Right lobe of liver (tissue), 4 donors: ENCODE data around the gene RIPOR2.

Experiments
- CTCF ChIP-seq, 4 donors: fragments of 200-600 bp in 3 of 4; fragments of 450-650 bp in 1 of 4; IDR thresholded peaks; one replicate each; pipeline versions ENCODE4 v1.5.1 to v1.8.0; 2016 to 2022; ENCODE audit warnings: antibody characterized with exemption in 4 of 4, mild to moderate bottlenecking in 2 of 4
- POLR2A ChIP-seq: fragments of 450-650 bp; IDR thresholded peaks from one replicate; pipeline ENCODE4 v1.6.1; 2017; ENCODE audit warnings: antibody characterized with exemption, mild to moderate bottlenecking
- donor health status: DM: no; HTN: no; CAD: no.
- donor health status: DM: no; HTN: no; CAD: no.
- donor health status: DM: no; HTN: yes; CAD: no.

GRCh38 chr6:24909241-24910216 lies 26.2 kb downstream of the RIPOR2 start:
- no peak for TF ChIP-seq CTCF (IDR thresholded peaks at IDR 0.05)
- no peak for TF ChIP-seq POLR2A
